Mammary epithelial cell (primary cell): ENCODE measurements around the gene USP38.

Experiments
- EZH2 ChIP-seq: IDR thresholded peaks from 2 replicates; pipeline ENCODE4 v1.6.1; 2012; ENCODE audit warnings: low read length, inconsistent platforms, borderline replicate concordance
- TF ChIP-seq, protein P1 (sequence below), 2 donors: IDR thresholded peaks in 1 of 2; conservative IDR thresholded peaks in 1 of 2; 2 replicates each; pipeline ENCODE4 v1.5.1; 2011 to 2012; ENCODE audit warnings: inconsistent platforms in 2 of 2, low read length in 2 of 2, mild to moderate bottlenecking in 2 of 2, control low read depth in 1 of 2, low read depth in 1 of 2; ENCODE audit not compliant: insufficient read depth in 1 of 2; ENCODE audit errors: extremely low read depth in 1 of 2

DNA sequence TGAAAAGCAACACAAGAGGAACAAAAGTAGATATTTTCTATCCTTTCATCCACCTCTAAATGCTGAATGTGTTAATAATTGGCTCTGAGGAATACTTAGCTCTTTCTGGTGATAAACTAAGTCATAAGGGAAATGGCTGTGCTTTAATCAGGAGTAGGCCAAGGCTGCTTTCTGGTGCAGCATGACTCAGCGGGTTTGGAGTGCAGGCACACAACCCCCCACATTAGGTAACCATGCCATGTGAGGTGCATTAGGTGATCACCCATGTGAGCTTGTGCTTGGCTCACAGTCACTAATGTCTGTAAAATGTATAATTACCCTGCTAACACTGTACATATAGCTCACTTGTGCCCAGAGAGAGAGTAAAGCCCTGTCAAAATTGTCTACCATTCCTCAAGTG is 57.2 kb downstream of the USP38 start:
- TF ChIP-seq, protein P1, sequence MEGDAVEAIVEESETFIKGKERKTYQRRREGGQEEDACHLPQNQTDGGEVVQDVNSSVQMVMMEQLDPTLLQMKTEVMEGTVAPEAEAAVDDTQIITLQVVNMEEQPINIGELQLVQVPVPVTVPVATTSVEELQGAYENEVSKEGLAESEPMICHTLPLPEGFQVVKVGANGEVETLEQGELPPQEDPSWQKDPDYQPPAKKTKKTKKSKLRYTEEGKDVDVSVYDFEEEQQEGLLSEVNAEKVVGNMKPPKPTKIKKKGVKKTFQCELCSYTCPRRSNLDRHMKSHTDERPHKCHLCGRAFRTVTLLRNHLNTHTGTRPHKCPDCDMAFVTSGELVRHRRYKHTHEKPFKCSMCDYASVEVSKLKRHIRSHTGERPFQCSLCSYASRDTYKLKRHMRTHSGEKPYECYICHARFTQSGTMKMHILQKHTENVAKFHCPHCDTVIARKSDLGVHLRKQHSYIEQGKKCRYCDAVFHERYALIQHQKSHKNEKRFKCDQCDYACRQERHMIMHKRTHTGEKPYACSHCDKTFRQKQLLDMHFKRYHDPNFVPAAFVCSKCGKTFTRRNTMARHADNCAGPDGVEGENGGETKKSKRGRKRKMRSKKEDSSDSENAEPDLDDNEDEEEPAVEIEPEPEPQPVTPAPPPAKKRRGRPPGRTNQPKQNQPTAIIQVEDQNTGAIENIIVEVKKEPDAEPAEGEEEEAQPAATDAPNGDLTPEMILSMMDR (conservative IDR thresholded peaks at IDR 0.05 in 1 of 2, IDR thresholded peaks at IDR 0.05 in 1 of 2; ENCODE audit: extremely low read depth in 1 of 2, insufficient read depth in 1 of 2, low read depth in 1 of 2, low read length in 2 of 2): no peak
- no peak for TF ChIP-seq EZH2
